Measurements from ENCODE around the gene UBE2H.

DNA sequence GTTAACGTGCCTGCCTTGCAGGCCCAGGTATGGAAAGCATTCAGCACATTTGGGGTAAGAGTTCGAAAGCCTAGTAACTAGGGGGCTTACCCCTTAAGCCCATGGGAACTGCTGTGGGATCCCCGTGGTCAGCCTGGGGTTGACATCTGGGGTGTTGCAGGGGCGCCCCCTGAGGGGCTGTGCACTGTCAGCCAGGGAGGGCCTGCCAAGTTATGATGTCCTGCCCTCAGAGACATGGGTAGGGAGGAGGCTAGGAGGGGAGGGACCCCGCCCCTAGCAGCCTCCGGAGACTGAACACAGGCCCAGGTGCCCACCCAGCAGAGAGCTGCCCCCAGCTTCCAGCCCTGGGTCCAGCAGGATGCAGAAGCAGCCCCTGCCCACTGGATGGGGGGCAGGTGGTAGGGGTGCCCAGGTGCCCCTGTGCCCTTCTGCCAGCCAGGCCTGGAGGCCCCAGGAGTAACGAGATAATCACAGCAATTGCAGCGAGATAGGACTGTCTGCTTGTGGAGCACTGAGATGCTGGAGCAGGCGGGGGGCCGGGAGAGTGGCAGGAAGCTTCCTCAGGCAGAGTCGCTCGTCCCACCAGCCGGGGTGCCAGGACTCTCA lies 153.3 kb downstream of the UBE2H start:
- TF ChIP-seq, protein P1, sequence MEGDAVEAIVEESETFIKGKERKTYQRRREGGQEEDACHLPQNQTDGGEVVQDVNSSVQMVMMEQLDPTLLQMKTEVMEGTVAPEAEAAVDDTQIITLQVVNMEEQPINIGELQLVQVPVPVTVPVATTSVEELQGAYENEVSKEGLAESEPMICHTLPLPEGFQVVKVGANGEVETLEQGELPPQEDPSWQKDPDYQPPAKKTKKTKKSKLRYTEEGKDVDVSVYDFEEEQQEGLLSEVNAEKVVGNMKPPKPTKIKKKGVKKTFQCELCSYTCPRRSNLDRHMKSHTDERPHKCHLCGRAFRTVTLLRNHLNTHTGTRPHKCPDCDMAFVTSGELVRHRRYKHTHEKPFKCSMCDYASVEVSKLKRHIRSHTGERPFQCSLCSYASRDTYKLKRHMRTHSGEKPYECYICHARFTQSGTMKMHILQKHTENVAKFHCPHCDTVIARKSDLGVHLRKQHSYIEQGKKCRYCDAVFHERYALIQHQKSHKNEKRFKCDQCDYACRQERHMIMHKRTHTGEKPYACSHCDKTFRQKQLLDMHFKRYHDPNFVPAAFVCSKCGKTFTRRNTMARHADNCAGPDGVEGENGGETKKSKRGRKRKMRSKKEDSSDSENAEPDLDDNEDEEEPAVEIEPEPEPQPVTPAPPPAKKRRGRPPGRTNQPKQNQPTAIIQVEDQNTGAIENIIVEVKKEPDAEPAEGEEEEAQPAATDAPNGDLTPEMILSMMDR (IDR thresholded peaks at IDR 0.05; ENCODE audit: low read length): no peak
- no peak for TF ChIP-seq EZH2 (optimal IDR thresholded peaks at IDR 0.05; ENCODE audit: low read depth, low read length)

All from MM.1S (cell line).